HG03354 (cell line): ENCODE data around the gene TPK1.

ENCODE experiments used
- ATAC-seq: cut with Tn5 transposase; IDR thresholded peaks from one replicate; pipeline ENCODE4 v1.9.1; 2021; ENCODE audit warnings: mild to moderate bottlenecking; ENCODE audit not compliant: unreplicated experiment, poor library complexity, severe bottlenecking

TPK1 gene

GRCh38 chr7:144548556-144548955, 287.3 kb downstream of the TPK1 start:
- ATAC-seq = no peak

DNA sequence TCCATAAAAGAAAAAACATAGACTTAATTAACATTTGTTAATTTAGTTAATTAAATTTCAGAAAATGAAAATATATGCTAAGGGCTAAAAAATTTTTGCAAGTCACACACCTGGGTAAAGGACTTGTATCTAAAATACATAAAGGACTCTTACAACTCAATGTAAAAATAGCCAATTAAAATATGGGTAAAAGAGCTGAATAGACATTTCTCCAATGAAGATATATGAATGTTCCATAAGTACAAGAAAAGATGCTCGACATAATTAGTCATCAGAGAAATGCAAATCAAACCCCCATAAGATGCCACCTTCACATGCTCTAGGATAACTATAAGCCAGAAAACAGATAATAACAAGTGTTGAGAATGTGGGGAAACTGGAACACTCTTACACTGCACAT, 288.0 kb downstream of the TPK1 start:
- no peak for ATAC-seq

DNA sequence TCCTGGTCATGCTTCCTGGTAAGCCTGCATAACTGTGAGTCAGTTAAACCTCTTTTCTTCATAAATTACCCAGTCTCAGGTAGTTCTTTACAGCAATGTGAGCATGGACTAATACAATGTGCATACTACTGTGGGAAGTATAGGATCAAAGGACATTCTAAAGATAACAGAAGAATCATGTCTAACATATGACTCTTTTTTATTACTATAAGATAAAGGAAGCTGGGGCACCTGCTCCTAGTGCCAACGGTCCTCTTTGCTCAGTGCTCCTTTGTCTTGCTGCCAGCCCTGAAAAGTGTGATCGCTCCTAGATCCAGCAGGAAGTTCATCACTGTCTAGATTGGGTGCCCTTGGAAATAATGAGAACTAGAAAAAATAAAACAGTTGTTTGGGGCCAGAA, 289.1 kb downstream of the TPK1 start:
- no peak for ATAC-seq

GRCh38 chr7:144545330-144545729, 290.5 kb downstream of the TPK1 start:
- no peak for ATAC-seq

DNA sequence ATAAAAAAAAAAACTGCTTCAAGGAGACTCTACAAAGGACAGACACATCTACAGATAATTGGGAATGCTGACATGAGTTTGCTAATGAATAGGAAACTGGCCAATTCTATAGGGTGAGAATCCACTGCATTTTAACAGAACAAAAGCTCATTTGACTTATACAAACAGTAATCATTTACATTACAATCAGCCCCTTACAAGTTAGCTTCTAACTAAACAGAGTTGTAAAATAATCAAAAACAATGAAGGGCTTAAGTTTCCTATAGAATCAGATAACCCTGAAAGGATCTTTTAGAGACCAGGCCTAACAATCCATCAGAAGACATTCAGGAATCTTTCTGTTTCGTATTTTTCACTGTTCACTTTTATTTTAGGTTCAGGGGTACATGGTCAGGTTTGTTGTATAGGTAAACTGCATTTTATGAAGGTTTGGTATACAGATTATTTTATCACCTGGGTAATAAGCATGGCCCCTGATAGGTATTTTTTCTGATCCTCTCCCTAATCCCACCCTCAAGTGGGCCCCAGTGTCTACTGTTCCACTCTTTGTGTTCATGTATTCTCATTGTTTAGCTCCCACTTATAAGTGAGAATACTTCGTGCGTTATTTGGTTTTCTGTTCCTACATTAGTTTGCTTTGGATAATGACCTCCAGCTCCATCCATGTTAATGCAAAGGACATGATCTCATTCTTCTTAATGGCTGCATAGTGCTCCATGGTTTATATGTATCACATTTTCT, 301.0 kb downstream of the TPK1 start:
- ATAC-seq = no peak

GRCh38 chr7:144534196-144534595, 301.7 kb downstream of the TPK1 start:
- ATAC-seq = no peak

- no peak for ATAC-seq
Observed at GRCh38 chr7:144531181-144531580, 304.7 kb downstream of the TPK1 start.

DNA sequence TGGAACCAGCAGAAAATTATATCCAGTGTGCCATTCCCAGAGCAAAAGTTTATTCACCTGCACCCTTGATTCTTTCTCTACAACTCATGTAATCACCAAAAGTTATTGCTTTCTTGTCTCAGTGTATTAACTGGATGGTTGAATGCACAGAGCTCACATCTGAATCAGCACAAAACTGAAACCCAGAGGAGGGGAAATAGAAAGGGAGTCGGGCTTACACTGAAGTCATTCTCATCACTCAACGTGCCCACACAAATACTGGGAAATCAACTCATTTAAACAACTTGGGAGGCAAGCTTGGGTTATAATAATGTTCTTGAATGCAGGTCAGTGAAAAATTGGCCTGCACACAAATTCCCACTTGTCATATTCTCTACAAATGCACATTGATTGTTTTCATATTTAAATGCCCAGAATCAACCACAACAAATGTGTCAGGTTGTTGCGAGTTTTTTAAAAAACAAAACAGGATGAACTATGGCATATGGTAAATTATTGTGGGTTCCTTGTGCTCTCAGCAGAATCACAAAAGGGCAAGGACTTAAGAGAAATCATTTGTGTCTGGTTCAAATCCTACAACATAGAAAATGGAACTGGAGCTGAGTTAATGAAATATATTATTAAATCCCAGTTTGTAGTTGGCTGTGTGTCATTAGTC, 306.5 kb downstream of the TPK1 start:
- ATAC-seq = peak; percentile 97

- no peak for ATAC-seq
Observed at GRCh38 chr7:144528536-144529045, 307.3 kb downstream of the TPK1 start.

- no peak for ATAC-seq
Observed at GRCh38 chr7:144527051-144527471, 308.8 kb downstream of the TPK1 start.

DNA sequence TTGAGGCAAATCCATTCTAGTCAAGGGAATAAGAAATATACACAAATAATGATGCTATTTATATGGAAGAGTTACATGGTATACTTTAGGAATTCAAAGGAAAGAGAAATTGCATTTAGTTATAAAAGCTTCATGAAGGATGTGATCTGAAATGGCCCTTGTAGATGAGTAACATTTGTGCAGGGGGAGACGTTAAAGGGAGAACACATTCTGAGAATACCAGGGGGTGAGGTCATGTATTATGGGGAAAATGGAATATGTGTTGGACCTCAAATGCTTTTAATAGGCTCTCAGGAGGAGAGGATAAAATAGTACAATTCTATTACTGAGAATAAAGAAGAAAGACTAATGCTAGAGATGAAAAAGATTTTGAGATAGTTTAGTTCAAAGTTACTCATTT, 309.9 kb downstream of the TPK1 start:
- no peak for ATAC-seq

DNA sequence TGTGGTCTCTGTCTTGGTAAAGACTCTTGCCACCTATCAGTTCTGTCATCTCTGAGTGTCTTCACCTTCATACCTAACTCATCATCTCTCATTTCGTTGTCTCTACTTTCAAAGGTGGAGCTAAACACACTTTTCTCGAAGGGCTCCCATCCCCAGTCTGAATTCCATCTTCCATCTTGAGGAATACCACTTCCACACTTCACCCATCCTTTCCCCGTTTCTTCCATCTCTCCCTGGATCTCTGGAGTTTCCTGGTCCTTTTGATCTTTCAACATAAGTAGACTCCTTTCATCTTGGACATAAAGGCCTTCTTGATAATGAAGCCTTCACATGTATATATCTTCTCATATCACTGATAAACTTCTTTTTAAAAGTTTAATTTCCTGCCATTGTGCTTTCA, 311.6 kb downstream of the TPK1 start:
- no peak for ATAC-seq

GRCh38 chr7:144523621-144524020, 312.2 kb downstream of the TPK1 start:
- ATAC-seq = no peak

GRCh38 chr7:144519925-144520324, 315.9 kb downstream of the TPK1 start:
- ATAC-seq = no peak

GRCh38 chr7:144518360-144518759, 317.5 kb downstream of the TPK1 start:
- no peak for ATAC-seq

- no peak for ATAC-seq
Observed at GRCh38 chr7:144517749-144518148, 318.1 kb downstream of the TPK1 start.

DNA sequence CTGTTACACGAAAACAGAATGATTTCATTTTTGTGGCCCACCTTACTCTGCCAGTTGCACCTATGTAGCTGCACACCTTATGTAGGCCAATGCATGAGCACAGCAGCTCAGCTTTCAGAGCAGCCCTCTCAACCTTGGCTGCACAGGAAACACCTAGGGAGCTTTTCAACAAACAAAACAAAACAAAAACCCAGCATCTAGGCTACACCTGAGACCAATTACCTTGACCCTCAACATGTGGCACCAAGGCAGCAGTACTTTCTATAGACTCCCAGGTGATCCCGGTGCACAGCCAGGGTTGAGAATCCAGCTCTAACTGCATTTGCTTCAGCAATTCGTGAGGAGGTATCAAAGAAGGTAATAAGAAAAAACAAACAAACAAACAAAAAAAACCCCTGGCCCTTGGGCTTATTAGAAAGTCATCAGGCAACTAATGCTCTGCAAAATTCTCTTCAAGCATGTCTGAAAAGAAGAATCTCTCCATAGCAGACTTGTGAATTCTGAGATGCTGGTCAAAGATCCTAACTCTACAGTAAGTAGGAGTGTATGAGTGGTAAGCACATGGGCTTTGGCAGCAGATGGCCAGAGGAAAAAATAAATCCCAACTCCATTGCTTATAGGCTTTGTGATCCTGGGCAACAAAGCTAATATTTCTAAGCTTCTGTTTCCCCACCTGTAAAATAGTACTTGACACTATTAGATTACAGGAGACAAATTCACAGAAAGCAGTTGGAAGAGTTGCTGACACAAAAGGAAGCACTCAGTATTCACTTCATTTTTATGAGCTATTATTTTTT, 318.9 kb downstream of the TPK1 start:
- ATAC-seq = no peak

- ATAC-seq = no peak
Observed at GRCh38 chr7:144513334-144513733, 322.5 kb downstream of the TPK1 start.

DNA sequence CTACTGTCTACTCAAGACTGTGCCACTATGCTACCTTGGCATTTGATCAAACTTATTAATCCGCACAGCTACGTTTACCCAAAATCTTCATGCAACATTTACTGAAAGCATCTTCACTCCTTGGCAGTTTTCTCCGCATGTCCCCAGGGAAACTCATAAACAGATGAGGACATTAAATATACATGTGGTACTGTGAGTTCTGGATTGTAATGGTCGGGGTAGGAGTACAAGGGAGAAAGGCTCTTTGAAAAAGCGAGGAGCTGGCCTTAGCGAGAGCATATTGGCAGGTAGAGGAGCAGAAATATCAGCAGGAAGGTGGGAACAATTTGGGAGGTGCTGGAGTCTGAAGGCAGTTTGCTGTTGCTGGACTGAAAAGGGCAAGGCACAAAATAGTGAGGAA, 325.2 kb downstream of the TPK1 start:
- no peak for ATAC-seq

GRCh38 chr7:144508702-144509101, 327.2 kb downstream of the TPK1 start:
- ATAC-seq = peak; percentile 69

GRCh38 chr7:144503215-144503614, 332.6 kb downstream of the TPK1 start:
- no peak for ATAC-seq
